ENCODE data around the gene DMRT2. TPM values are rescaled to one million over a fixed set of nuclear protein-coding genes. Genes with fewer than 3 reads are reported as not detected.

DMRT2 gene
- total RNA-seq, 2 experiments from 2014 or later, result not detected

- Mint-ChIP-seq H3K27me3 (peaks cover 85% of the 10 kb centered on the region), H3K4me1 (ENCODE audit: low read depth) (peaks cover 31% of the 10 kb centered on the region), H3K4me3 (no peak overlapping the region), H3K36me3 (ENCODE audit: low read depth) (peaks cover 6% of the 10 kb centered on the region), H3K9me3 (peaks cover 9% of the 10 kb centered on the region), H3K27ac (no peak overlapping the region)
- ChIA-PET POLR2A (no interaction called here), CTCF (interaction anchor here (1.2 to 1.5 kb wide), 2 partner anchors 13 to 35 kb away, joined by 3 to 4 read pairs; no protein-coding TSS in a partner anchor)
- TF ChIP-seq CTCF (IDR thresholded peaks at IDR 0.05), result no peak
- no peak for ATAC-seq
- intact Hi-C loops (cut with micrococcal nuclease), result no loop called here
- no peak for DNase-seq
Observed at GRCh38 chr9:1044643-1045042, 5.5 kb upstream of the DMRT2 start.

DNA sequence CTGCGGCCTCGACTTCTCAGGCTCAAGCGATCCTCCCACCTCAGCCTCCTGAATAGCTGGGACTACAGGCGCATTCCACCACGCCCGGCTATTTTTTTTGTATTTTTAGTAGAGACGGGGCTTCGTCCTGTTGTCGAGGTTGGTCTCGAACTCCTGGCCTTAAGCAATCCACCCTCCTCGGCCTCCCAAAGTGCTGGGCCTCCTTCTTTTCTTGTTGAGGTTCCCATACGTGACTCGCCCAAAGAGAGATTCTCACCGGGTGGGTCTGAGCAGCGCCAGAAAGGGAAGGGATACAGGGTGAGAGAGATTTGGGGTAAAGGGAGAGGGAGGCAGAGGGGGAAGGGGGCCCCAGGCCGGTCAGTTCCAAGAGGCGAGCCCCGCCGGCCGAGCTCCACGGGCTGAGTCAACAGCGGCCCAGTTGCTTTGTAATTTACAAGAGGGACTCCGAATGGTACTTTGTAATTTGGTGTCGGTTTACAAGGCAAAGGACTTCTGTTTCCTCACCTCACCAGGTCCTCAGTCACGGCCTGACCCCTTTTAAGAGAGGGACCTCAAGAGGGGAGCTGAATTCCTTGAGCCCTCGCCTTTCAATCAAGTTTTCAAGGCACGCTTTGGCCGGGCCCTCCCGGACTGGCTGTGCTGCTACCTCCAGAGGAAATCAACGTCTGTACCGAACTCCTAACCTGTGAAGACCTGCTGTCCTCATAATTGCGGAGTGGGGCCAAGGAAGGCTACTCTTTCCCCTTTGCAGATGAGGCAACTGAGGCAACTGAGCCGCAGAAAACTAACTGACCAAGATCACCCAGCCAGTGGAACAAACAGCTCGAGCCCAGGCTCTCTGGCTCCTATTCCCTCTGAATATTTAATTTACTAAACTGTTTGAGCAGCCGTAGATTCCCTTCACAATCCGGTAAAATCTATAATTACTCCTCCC is 3.3 kb upstream of the DMRT2 start:
- Mint-ChIP-seq H3K4me3 (peak overlapping the region; percentile 71), H3K9me3 (peaks cover 10% of the 10 kb centered on the region), H3K4me1 (ENCODE audit: low read depth) (peaks cover 41% of the 10 kb centered on the region), H3K36me3 (ENCODE audit: low read depth) (peaks cover 6% of the 10 kb centered on the region), H3K27ac (no peak overlapping the region), H3K27me3 (peaks cover 88% of the 10 kb centered on the region)
- intact Hi-C loops (cut with micrococcal nuclease), result no loop called here
- ATAC-seq (no peak), DNase-seq (no peak)
- TF ChIP-seq CTCF (IDR thresholded peaks at IDR 0.05), result no peak
- ChIA-PET CTCF (interaction anchor here (0.8 kb wide), 1 partner anchor 38 kb away, joined by 3 read pairs; no protein-coding TSS in a partner anchor), POLR2A (no interaction called here)

DNA sequence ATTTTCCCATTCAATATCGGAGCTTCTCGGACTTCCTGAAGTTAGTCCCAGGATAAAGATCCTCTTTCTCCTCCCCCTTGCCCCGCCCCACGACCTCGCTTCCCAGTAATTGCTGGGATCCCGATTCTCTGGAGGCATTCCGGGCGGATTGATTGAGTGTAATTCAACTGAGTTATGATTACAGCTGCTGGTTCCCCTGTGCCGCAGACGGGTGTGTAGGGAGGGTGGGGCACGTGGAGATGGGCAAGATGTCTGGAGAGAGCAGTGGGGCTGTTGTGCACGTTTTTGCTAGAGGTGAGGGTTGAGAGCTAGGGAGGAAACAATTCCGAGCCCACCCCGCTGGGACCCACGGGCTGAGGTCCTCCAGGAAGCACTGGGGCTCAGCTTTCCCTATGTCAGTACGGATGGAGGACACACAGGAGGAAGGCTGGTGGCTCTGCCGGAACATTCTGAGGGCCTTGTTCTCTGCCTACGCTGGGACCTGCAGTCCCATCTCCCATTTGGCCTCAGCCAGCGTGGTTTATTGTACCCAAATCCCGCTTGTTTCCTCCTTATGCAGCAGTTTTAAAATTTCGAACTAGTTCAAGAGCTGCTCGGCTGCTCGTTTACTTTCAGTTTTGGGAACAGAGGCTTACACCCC is 2.4 kb upstream of the DMRT2 start:
- H3K36me3 Mint-ChIP-seq (ENCODE audit: low read depth), result peaks cover 6% of the 10 kb centered on the region
- peak overlapping the region; percentile 71 for H3K4me3 Mint-ChIP-seq
- H3K27ac Mint-ChIP-seq, result no peak overlapping the region
- H3K9me3 Mint-ChIP-seq, result peaks cover 10% of the 10 kb centered on the region
- POLR2A ChIA-PET, result no interaction called here
- intact Hi-C loops (cut with micrococcal nuclease), result loop anchor here (2.0 kb wide), 1 partner anchor 75 kb away; no protein-coding TSS in a partner anchor
- CTCF ChIA-PET, result interaction anchor here (0.8 kb wide), 1 partner anchor 38 kb away, joined by 3 read pairs; no protein-coding TSS in a partner anchor
- ATAC-seq (peak; percentile 34), DNase-seq (peak; percentile 22)
- H3K4me1 Mint-ChIP-seq (ENCODE audit: low read depth), result peaks cover 43% of the 10 kb centered on the region
- TF ChIP-seq CTCF (IDR thresholded peaks at IDR 0.05), result no peak
- H3K27me3 Mint-ChIP-seq, result peaks cover 89% of the 10 kb centered on the region

DNA sequence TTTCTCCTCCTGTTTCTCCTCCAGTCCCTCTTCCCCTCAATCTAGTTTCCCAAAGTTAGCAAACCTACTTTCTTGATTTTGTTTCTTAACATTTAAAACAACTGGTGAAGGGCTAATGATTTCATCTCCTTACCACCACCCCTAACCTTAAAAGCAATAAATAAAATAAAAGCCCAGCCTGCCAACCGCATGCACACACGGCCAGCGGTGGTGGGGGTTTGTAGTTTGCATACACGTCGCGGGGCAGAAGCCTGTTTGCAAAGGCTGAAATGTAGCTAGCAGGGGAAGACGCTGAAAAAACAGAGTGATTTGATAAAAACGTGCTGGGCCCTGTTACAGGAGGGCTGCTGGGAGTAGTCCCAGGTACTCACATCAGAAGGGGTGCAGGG is 1.9 kb upstream of the DMRT2 start:
- intact Hi-C loops (cut with micrococcal nuclease), result loop anchor here (2.0 kb wide), 1 partner anchor 75 kb away; no protein-coding TSS in a partner anchor
- ChIA-PET CTCF (no interaction called here), POLR2A (no interaction called here)
- no peak for TF ChIP-seq CTCF (IDR thresholded peaks at IDR 0.05)
- no peak overlapping the region for H3K27ac Mint-ChIP-seq
- H3K4me3 Mint-ChIP-seq, result peak overlapping the region; percentile 71
- no peak for ATAC-seq
- no peak for DNase-seq
- H3K4me1 Mint-ChIP-seq (ENCODE audit: low read depth), result peaks cover 43% of the 10 kb centered on the region
- H3K36me3 Mint-ChIP-seq (ENCODE audit: low read depth), result peaks cover 6% of the 10 kb centered on the region
- H3K27me3 Mint-ChIP-seq, result peaks cover 90% of the 10 kb centered on the region
- H3K9me3 Mint-ChIP-seq, result peaks cover 10% of the 10 kb centered on the region
